ENCODE data around the gene TRDN.

The TRDN gene

GRCh38 chr6:123529058-123529457, 107.7 kb downstream of the TRDN start:
- no peak for DNase-seq (ENCODE audit: extremely low read depth, low read depth)

GRCh38 chr6:123527406-123527805, 109.3 kb downstream of the TRDN start:
- DNase-seq (ENCODE audit: extremely low read depth, low read depth) = no peak
- TF ChIP-seq, protein P1, sequence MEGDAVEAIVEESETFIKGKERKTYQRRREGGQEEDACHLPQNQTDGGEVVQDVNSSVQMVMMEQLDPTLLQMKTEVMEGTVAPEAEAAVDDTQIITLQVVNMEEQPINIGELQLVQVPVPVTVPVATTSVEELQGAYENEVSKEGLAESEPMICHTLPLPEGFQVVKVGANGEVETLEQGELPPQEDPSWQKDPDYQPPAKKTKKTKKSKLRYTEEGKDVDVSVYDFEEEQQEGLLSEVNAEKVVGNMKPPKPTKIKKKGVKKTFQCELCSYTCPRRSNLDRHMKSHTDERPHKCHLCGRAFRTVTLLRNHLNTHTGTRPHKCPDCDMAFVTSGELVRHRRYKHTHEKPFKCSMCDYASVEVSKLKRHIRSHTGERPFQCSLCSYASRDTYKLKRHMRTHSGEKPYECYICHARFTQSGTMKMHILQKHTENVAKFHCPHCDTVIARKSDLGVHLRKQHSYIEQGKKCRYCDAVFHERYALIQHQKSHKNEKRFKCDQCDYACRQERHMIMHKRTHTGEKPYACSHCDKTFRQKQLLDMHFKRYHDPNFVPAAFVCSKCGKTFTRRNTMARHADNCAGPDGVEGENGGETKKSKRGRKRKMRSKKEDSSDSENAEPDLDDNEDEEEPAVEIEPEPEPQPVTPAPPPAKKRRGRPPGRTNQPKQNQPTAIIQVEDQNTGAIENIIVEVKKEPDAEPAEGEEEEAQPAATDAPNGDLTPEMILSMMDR (IDR thresholded peaks at IDR 0.05; ENCODE audit: low read depth, low read length) = no peak

More at GRCh38 chr6:123529058-123529457, 107.7 kb downstream of the TRDN start:
- TF ChIP-seq, protein P1 (IDR thresholded peaks at IDR 0.05; ENCODE audit: low read depth, low read length) = no peak

DNA sequence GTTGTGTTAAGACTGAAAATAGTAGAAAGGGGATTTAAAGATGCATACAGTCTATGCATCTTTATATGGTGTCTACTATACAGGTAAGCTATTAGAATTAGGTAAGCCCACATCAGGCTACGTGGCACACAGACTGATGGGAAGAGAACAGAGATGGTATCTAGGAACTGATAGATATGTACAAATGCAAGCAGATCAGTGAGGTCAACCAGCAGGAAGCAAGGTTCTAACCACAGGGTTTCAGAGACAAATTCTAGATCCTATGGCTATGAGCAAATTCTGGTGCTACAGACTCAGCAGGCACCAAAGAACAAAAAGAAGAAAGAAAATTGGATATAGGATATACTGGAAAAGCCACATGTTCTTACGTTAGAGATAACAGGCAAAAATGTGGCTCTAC, 110.6 kb downstream of the TRDN start:
- no peak for DNase-seq (ENCODE audit: extremely low read depth, low read depth)
- TF ChIP-seq, protein P1 (IDR thresholded peaks at IDR 0.05; ENCODE audit: low read depth, low read length) = no peak

DNA sequence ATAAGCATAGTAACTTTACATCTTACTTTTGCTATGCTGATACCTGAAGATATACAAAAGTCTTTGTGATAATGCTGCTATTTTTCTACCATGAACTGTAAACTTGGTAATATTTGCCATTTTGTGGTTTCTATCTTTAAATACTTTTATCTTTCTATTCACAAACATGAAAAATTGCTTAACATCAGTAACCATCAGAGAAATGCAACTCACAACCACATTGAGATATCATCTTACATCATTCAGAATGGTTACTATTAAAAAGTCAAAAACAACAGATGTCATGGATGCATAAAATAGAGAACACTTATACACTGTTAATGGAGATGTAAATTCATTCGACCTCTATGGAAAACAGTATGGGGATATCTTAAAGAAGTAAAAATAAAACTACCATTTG, 112.0 kb downstream of the TRDN start:
- TF ChIP-seq, protein P1 (IDR thresholded peaks at IDR 0.05; ENCODE audit: low read depth, low read length) = no peak
- no peak for DNase-seq (ENCODE audit: extremely low read depth, low read depth)

DNA sequence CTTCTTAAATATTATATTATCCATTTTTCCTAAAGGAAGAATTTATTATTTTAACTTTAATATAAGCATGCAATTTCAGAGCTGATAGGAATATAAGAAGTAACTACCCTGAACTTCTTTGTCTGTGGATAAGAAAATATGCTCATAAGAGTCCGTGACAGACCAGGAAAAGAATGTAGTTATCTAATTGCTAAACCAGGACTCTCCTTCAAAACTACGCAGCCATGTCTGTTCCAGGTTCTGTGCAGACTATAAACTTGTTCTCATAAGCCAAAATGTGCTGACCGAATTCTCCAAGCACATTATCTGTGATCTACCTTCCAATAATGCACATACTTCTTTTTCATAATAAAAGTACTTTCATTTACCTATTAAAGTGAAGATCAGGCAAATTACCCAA, 116.5 kb downstream of the TRDN start:
- no peak for DNase-seq (ENCODE audit: extremely low read depth, low read depth)

DNA sequence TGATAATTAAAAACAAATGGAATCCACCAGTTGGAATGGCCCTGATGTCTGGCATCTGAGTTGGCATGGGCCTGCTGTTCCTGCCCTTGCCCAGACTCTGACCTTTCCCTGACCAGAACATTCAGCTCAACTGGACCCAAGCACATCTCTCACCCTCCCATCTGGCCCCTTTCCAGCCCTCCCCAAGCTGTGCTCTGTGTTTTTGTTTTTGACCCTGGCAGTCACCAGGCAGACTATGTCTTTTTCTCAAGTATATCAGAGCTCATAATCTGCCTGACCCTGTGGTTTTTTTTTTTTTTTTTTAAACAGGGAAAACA, 117.6 kb downstream of the TRDN start:
- no peak for DNase-seq (ENCODE audit: extremely low read depth, low read depth)
- TF ChIP-seq, protein P1 (IDR thresholded peaks at IDR 0.05; ENCODE audit: low read depth, low read length) = no peak

More for the DNA sequence above, 116.5 kb downstream of the TRDN start:
- TF ChIP-seq, protein P1 (IDR thresholded peaks at IDR 0.05; ENCODE audit: low read depth, low read length) = no peak

DNA sequence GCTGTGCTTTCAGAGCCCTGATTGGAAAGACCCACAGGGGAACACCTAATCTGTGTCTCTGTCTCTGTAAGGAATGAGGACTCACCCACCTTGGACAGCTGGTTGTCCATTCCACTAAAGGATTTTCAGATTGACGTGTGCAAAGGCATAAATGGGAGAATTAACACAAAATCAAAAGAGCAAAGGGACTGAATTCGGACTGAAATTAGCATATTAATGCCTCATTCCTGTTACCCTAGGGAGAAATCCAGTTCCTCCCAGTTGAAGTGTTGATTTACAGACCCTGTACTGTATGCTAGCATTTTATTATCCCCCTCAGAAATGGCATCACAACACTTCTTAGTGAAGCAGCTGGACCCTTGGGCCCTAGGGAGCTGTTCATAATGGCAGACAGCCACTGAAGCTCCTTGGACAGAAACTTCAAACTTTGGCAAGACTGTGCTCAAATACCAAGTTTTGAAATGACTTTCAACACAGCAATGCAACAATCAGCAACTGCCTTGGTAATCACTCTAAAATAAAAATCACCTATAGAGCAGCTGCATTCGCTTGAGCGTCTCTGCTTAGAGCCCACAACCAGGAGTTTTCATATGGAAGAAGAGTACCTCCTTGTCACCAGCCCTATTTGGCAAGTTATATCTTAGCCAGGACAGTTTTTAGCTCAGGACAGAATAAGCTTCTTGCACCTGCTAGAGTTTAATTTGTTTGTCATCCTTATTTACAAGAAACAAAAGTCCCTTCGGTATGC, 118.1 kb downstream of the TRDN start:
- TF ChIP-seq, protein P1 (IDR thresholded peaks at IDR 0.05; ENCODE audit: low read depth, low read length) = no peak

More for the DNA sequence above, 118.1 kb downstream of the TRDN start:
- no peak for DNase-seq (ENCODE audit: extremely low read depth, low read depth)

Data from AG09319 (cell line).